ENCODE measurements around the gene GATAD2B. TPM values are rescaled to one million over a fixed set of nuclear protein-coding genes. Genes with fewer than 3 reads are reported as not detected.

Gene GATAD2B
- total RNA-seq, 4 donors from 2014 or later: 20.1 to 28.8 (median 21.5) TPM

DNA sequence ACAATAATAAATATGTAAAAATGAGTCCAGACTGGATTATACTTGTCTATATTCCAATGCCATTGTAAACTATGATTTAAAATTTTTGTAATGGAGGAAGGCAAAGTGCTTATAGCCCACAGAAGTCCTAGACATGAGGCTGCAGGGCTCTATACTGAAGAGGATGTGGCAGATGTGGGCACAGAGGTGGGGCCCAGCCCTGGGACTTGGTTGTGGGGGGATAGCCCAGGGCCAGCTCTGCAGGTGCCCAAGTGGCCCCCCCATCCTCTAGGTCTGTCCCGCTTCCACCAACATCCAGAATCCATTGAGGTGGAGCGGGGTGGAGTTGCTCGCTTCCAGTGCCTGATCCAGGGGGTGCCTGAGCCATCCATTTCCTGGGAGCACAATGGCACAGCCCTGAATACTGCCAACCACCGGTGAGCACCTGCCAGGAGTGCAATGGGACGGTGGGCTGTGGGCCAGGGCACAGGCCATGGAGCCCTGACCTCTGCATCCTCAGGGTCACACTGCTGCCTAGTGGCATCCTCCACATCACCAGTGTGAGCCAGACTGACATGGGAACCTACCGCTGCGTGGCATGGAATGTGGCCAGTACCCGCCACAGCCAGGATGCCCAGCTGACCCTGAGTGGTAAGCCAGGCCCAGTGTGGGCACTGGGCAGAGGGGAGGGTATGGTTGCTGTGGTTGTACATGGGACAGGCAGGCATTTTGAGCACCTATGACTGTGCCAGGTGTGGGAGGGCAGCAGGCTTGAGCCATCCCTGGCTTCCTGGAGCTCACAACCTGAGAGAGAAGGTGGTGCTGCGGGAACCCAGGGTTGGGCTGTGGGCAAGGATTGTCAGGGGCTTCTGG lies 126.6 kb downstream of the GATAD2B start:
- TF ChIP-seq POLR2A (IDR thresholded peaks at IDR 0.05): no peak
- TF ChIP-seq, protein P1, sequence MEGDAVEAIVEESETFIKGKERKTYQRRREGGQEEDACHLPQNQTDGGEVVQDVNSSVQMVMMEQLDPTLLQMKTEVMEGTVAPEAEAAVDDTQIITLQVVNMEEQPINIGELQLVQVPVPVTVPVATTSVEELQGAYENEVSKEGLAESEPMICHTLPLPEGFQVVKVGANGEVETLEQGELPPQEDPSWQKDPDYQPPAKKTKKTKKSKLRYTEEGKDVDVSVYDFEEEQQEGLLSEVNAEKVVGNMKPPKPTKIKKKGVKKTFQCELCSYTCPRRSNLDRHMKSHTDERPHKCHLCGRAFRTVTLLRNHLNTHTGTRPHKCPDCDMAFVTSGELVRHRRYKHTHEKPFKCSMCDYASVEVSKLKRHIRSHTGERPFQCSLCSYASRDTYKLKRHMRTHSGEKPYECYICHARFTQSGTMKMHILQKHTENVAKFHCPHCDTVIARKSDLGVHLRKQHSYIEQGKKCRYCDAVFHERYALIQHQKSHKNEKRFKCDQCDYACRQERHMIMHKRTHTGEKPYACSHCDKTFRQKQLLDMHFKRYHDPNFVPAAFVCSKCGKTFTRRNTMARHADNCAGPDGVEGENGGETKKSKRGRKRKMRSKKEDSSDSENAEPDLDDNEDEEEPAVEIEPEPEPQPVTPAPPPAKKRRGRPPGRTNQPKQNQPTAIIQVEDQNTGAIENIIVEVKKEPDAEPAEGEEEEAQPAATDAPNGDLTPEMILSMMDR (IDR thresholded peaks at IDR 0.05): no peak
- intact Hi-C loops (cut with DNase I): loop anchor here (5.0 to 10.0 kb wide), 2 partner anchors 149 to 191 kb away; partner anchors contain the start of genes DENND4B and RAB13
- Histone ChIP-seq H3K4me1 (no peaks in the 10 kb centered on the region), H3K4me3 (replicated peaks in 1 of 3) (no peak overlapping the region), H3K27me3 (no peaks in the 10 kb centered on the region), H3K27ac (no peak overlapping the region), H3K9me3 (no peaks in the 10 kb centered on the region), H3K36me3 (no peaks in the 10 kb centered on the region)
- 76 to 89% methylated on average over 2 to 8 of the region's 9 CpGs for WGBS, 2 donors
- DNase-seq: no peak

DNA sequence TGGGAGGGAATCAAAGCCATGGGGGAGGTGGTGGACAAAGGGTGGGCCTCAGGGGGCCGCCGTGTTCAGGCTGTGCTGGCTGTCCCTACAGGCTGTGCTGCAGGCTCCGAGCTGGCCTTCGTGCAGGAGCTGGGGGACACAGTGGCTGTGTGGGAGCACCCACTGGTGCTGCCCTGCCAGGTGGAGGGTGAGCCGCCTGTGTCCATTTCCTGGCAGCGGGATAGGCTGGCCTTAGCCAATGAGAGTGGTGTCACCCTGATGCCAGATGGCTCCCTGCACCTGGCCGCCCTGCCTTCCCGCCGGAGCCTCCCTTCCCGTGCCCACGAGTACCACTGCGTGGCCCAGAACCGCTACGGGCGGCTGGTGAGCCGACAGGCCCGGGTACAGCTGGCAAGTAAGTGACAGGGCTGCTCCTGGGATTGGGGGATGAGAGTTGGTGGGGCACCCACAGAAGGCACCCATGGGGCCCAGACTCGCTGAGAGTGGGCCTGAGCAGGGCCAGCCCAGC lies 127.4 kb downstream of the GATAD2B start:
- H3K27ac ChIP-seq: no peak overlapping the region
- H3K27me3 ChIP-seq: no peaks in the 10 kb centered on the region
- no peak for TF ChIP-seq POLR2A (IDR thresholded peaks at IDR 0.05)
- TF ChIP-seq, protein P1 (IDR thresholded peaks at IDR 0.05): no peak
- H3K9me3 ChIP-seq: no peaks in the 10 kb centered on the region
- intact Hi-C loops (cut with DNase I): loop anchor here (5.0 to 10.0 kb wide), 2 partner anchors 149 to 192 kb away; partner anchors contain the start of genes DENND4B and RAB13
- H3K36me3 ChIP-seq: no peaks in the 10 kb centered on the region
- H3K4me1 ChIP-seq: no peaks in the 10 kb centered on the region
- H3K4me3 ChIP-seq (replicated peaks in 1 of 3): no peak overlapping the region
- DNase-seq: no peak
- 70 to 81% methylated on average over 6 to 17 of the region's 18 CpGs for WGBS, 2 donors

DNA sequence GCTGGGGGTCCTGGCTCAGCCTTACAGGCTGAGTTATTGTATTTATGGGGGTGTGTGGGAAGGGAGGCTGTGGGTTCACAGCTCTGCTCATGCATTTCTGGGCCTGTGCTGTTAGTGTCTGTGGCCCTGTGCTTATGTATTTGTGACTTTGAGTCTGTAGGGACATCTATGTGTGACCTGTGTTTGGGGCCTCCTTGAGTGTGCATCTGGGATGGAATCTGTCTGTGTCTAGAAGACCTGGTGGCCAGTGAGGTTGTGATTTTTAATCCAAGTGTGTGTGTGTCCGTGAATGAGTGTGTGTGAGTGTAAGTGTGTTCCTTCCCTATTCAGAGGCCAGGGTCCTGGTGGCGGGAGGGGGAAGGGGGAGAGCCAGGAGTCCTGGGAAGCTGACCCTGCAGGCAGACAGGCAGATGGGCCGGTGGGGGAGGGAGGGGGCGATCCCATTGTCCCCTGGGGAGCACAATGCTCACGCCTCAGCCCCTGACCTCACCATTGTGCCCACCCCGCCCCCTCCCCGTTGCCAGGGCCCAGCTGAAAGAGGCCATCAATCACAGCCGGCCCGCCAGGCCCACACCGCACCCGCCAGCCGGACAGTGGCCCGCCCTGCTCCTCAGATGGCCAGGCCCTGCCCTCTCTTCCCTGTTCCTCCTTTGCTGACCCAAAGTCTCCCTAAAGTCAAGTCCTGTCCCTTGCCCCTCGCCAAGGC lies 128.0 kb downstream of the GATAD2B start:
- TF ChIP-seq POLR2A (IDR thresholded peaks at IDR 0.05): no peak
- TF ChIP-seq, protein P1 (IDR thresholded peaks at IDR 0.05): no peak
- intact Hi-C loops (cut with DNase I): loop anchor here (5.0 to 10.0 kb wide), 2 partner anchors 150 to 193 kb away; partner anchors contain the start of genes DENND4B and RAB13
- WGBS, 2 donors: 59 to 71% methylated on average over 8 to 10 of the region's 14 CpGs
- DNase-seq: no peak
- Histone ChIP-seq H3K27ac (no peak overlapping the region), H3K4me1 (peaks cover 0 to 3% of the 10 kb centered on the region in 2 donors), H3K4me3 (replicated peaks in 1 of 3) (no peak overlapping the region), H3K9me3 (no peaks in the 10 kb centered on the region), H3K27me3 (no peaks in the 10 kb centered on the region), H3K36me3 (no peaks in the 10 kb centered on the region)

DNA sequence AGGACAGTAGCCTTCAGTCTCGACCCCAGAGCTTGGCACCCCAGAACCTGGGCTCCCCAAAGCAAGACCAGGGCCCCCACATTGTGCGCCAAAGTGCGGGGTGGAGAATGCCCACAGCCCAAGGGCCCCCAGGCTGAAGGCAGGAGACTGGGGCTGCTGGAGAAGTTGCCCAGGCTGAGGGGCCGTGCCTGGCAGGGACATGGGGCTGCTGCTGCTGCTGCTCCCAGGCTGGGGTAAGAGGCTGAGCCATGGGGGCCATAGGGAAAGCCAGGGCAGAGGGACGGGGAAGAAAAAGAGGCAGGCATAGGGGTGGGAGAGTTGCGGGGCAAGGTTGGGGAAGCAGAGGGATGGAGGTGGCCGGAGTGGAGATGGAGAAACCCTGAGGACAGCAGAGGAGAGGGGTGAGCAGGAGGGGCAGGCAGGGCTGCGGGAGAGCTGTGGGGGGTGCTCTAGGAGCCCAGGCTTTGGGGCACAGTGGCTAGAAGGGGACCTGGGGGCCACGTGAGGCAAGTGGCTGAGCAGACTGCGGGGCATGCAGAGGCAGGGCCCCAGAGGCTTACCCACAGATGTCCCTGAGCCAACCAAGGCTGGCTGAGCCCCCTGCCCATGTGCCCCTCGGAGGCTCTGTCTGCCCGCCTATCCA lies 128.7 kb downstream of the GATAD2B start:
- Histone ChIP-seq H3K27ac (no peak overlapping the region), H3K27me3 (no peaks in the 10 kb centered on the region), H3K4me3 (replicated peaks in 1 of 3) (no peak overlapping the region), H3K4me1 (peaks cover 4 to 9% of the 10 kb centered on the region in 2 donors), H3K9me3 (no peaks in the 10 kb centered on the region), H3K36me3 (no peaks in the 10 kb centered on the region)
- intact Hi-C loops (cut with DNase I): loop anchor here (10.0 kb wide), 1 partner anchor 151 kb away; the partner anchor contains the start of gene DENND4B
- DNase-seq: no peak
- 77 to 78% methylated on average over 11 of the region's 12 CpGs for WGBS, 2 donors
- TF ChIP-seq POLR2A (IDR thresholded peaks at IDR 0.05): no peak
- TF ChIP-seq, protein P1 (IDR thresholded peaks at IDR 0.05): no peak

Measured in thyroid gland (tissue), 4 donors.